NCI-H1105 treated with DMSO at 0.1 percent for 48 hours (cell line): ENCODE data around the gene RHOB.
A peak's percentile ranks its signal among the peaks of the same experiment; 100 is the strongest.
"Not testable (repeated sequence)": the region's sequence is repeated elsewhere in the genome, so short reads cannot be mapped to it uniquely, and the experiment has no call there.

Experiments
- DNase-seq: peaks from one replicate; lab custom pipeline; 2025; lab: John Stamatoyannopoulos, UW

RHOB gene

DNA sequence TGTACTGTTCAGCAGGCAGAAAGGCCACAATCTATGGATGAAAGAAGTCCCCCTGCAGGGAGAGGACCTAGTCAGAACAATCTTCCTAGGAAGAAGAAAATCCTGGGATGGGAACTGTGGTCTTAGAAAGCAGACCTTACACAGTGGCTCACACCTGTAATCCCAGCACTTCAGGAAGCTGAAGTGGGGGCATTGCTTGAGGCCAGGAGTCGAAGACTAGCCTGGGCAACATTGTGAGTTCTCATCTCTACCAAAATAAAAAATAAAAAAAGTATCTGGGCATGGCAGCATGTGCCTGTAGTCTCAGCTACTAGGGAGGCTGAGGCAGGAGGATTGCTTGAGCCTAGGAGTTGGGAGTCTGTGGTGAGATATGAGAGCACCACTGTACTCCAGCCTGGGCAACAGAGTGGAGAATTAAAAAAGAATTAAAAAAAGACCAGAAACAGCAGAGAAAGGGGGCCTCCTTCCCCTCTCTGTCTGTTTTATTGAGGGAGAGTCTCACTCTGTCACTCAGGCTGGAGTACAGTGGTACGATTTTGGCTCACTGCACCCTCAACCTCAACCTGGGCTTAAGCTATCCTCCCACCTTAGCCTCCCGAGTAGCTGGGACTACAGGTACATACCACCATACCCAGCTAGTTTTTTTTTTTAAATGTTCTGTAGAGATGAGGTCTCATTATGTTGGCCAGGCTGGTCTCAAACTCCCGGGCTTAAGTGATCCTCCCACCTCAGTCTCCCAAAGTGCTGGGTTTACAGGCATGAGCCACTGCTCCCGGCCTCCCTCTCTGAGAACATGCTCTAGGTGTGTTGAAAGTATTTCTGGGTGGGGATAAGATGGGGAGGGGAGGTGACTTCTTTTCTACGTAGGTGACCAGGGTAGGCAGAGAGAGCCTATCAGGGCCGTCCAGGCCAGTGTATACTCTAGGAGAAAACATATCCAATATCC is 7.4 kb downstream of the RHOB start:
- no peak for DNase-seq

DNA sequence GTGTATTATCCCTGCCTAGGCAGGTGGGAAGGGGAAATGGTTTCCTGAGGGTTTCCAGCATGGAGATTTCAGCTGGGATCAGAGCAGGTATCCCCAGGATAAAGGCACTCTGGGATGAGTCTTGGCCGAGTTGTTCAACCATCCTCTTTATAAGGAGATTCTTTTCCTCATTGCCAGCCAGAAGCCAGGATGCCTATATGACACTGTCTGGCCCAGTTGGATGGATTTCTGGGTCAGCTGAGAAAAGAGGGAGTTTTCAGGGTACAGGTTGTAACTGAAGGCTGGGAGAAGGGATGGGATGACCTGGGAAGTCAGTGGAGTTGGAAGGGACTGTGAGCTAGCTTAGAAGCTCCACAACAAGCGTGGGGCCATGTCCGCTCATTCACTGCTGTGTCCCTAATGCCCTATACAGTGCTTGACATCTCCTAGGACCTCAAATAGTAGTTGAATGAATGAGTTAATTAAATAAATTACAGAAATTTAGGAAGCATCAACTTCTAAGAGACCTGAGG is 8.3 kb downstream of the RHOB start:
- no peak for DNase-seq

DNA sequence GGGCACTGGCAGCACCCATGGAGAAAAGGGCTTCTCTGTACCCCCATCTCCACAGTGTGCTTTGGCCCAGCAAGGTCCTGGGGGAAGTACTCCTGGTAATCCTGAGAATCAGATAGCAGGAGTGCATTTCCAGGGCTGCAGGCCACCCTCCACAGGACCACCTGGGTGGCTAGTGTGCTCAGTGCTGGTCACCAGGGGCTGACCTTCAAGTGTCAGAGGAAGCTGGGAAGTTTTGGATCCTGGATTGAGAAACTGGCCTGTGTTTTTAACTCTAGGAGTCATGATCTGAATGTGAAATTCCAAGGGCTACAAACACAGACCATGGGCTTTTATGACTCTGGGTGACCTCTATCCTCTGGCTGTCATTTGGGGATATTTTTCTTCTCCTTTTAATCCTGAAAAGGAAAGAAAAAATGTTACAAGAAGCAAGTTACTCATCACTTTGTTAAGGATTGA is 9.3 kb downstream of the RHOB start:
- no peak for DNase-seq

GRCh38 chr2:20456636-20457426 is 10.0 kb downstream of the RHOB start:
- DNase-seq = no peak

DNA sequence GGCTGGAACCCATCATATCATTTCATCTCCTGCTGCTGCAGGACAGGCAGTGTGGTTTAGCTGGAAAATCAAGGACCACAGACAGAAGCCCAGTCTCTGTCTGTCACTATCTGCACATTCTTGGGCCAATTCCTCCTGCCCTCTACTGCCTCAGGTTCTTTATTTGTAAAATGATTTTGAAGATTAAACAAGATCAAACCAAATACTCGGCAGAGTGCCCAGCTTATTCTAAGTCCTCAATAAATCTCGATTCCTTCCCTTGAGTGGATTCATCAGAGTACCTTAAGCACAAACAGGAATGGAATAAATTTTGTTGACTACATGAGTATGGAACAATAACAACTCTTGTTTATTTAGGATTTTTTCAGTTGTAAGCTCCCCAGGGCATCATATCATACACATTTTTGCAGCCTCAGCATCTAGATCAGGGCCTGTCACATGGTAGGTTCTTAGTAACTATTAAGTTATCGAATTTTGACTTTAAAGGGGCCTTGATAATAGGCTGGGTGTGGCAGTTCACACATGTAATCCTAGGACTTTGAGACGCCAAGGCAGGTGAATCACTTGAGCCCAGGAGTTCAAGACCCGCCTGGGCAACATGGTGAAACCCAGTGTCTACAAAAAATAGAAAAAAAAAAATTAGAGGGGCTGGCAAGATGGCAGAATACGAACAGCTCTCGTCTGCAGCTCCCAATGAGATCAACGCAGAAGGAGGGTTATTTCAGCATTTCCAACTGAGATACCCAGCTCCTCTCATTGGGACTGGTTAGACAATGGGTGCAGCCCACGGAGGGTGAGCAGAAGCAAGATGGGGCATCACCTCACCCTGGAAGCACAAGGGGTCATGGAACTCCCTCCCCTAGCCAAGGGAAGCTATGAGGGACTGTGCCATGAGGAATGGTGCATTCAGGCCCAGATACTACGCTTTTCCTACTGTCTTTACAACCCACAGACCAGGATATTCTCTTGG is 11.1 kb downstream of the RHOB start:
- no peak for DNase-seq

DNA sequence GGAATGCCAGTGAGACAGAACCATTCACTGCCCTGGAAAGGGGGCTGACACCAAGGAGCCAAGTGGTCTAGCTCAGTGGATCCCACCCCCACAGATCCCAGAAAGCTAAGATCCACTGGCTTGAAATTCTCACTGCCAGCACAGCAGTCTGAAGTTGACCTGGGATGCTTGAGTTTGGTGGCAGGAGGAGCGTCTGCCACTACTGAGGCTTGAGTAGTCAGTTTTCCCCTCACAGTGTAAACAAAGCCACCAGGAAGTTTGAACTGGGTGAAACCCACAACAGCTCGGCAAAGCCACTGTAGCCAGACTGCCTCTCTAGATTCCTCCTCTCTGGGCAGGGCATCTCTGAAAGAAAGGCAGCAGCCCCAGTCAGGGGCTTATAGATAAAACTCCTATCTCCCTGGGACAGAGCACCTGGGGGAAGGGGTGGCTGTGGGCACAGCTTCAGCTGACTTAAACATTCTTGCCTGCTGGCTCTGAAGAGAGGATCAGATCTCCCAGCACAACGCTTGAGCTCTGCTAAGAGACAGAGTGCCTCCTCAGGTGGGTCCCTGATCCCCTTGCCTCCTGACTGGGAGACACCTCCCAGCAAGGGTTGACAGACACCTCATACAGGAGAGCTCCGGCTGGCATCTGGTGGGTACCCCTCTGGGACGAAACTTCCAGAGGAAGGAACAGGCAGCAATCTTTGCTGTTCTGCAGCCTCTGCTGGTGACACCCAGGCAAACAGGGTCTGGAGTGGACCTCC is 12.0 kb downstream of the RHOB start:
- not testable (repeated sequence) for DNase-seq

DNA sequence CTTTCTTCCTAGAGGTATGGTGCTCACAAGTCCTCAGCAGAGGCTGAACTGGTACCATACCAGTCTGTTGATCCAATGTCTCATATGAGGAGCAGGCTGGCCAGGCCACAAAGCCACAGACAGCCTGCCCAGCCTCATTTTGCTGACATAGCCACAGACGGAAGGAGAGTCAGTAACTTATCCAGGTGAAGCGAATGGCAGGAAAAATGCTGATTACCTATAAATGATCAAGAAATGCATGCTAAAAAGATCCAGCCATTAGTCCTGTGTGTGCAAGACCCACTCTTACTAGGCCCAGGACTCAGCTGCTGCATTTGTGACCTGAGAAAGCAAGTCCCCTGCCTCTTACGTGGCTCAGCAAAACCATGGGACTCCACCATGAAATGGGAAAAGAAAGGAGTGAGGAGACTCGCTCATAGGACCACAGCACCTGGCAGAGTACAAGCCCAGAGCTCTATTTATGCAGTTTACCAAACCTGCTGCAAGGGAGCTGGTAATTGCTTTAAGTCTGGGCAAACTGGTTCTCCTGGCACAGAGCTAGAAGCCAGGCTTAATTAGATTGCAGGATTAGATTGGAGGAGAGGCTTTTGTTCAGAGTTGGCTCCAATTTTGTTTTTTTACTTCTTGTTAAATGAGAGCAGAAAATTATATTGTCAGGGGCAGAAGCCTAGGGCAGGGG is 19.0 kb downstream of the RHOB start:
- peak; percentile 92 for DNase-seq

GRCh38 chr2:20467789-20468548 is 21.1 kb downstream of the RHOB start:
- DNase-seq = no peak

DNA sequence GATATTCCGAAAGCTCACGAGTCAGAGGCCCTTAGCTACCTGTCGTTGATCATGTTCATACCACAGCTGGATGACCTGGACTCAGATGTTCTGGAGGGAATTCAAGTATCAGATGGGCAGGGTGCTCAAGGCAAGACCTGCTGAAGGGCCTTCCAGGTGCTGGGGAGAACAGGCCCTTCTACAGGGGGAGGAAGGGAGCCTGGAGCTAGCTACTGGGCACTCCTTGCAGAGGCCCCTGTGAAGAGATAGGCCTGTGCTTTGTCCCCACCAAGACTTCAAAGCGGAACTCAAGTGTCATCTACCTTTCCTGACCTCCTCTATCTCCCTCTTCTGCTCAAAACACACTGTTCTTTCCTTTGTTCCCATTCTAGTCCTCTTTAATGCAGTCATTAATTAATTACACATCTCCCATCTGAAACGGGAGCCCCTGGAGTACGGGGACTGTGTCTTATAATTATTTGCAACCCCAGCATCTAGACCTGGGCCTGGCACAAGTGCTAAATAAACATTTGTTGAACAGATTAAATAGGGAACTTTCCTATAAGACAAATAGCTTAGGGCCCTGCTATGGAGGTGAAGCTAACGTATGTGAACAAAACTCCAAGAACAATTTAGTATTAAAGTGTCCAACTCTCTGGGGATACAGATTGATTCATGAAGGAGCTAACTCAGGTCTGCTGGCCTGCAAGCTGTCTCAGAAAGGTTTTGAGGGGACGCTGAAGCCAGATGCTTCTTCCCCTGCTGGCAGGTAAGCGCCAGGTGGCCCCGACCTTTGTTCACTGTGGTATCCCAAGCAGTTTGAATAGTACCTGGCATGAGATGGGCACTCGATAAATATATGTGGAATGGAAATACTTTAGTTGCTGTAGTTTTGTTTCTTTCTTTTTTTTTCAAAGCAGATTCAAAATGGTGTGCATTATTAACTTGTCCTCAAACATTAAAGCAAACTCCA is 22.0 kb downstream of the RHOB start:
- DNase-seq = peak; percentile 8

- no peak for DNase-seq
Observed at GRCh38 chr2:20469595-20469994, 22.7 kb downstream of the RHOB start.

GRCh38 chr2:20470211-20470610 is 23.3 kb downstream of the RHOB start:
- no peak for DNase-seq

- DNase-seq = no peak
Observed at GRCh38 chr2:20471148-20471547, 24.3 kb downstream of the RHOB start.

- no peak for DNase-seq
Observed at GRCh38 chr2:20471902-20472559, 25.2 kb downstream of the RHOB start.

GRCh38 chr2:20472569-20472968 is 25.7 kb downstream of the RHOB start:
- DNase-seq = no peak

- no peak for DNase-seq
Observed at GRCh38 chr2:20473128-20473527, 26.3 kb downstream of the RHOB start.

GRCh38 chr2:20474757-20475566 is 28.1 kb downstream of the RHOB start:
- DNase-seq = no peak

- DNase-seq = no peak
Observed at GRCh38 chr2:20475567-20475952, 28.7 kb downstream of the RHOB start.
